Activated B cell treated with CpG ODN at 0.5 μM for 24 hours (primary cell): Measurements from ENCODE around the gene PDLIM5. TPM values are rescaled to one million over a fixed set of nuclear protein-coding genes. Genes with fewer than 3 reads are reported as not detected.

ENCODE experiments used
- ATAC-seq: fragments of 200-7000 bp; cut with Tn5 transposase; one replicate; pipeline ENCODE4 v1.10.0; 2021; ENCODE audit warnings: low read depth, mild to moderate bottlenecking, moderate library complexity
- CTCF ChIA-PET: fragments of 350-600 bp; sonication (Branson Sonifier 250); formaldehyde crosslinking; loops from one replicate; lab custom pipeline; 2021; ENCODE audit warnings: antibody characterized with exemption; lab: Charles Lee
- POLR2A ChIA-PET: fragments of 350-600 bp; sonication (Branson Sonifier 250); formaldehyde crosslinking; loops from one replicate; lab custom pipeline; 2021; ENCODE audit warnings: antibody characterized with exemption; lab: Charles Lee
- DNase-seq: peaks from one replicate; pipeline ENCODE4 v3.0.0; 2022
- H3K27ac Mint-ChIP-seq: one replicate; pipeline ENCODE4 v1.8.0; 2020; ENCODE audit warnings: mixed read lengths
- H3K27me3 Mint-ChIP-seq: one replicate; pipeline ENCODE4 v1.8.0; 2021; ENCODE audit warnings: mixed read lengths
- H3K36me3 Mint-ChIP-seq: one replicate; pipeline ENCODE4 v1.8.0; 2021; ENCODE audit warnings: low read depth, mixed read lengths
- H3K4me1 Mint-ChIP-seq: one replicate; pipeline ENCODE4 v1.8.0; 2021; ENCODE audit warnings: mixed read lengths
- H3K4me3 Mint-ChIP-seq: one replicate; pipeline ENCODE4 v1.8.0; 2020; ENCODE audit warnings: mild to moderate bottlenecking, mixed read lengths
- H3K9me3 Mint-ChIP-seq: one replicate; pipeline ENCODE4 v1.8.0; 2020; ENCODE audit warnings: mixed read lengths
- CTCF ChIP-seq: fragments of 200-600 bp; IDR thresholded peaks from one replicate; pipeline ENCODE4 v1.8.0; 2022; ENCODE audit warnings: antibody characterized with exemption, mild to moderate bottlenecking
- intact Hi-C: fragments of 100-400 bp; cut with micrococcal nuclease; formaldehyde crosslinking; loops from one replicate; pipeline ENCODE4 v1.15.1; 2024
- total RNA-seq: library from RNA; stranded (reverse); gene quantifications from 2 replicates; pipeline ENCODE4 v1.2.3, GENCODE V29; 2022

Gene PDLIM5
- total RNA-seq, 1 donor from 2014 or later, result 36.5 TPM

GRCh38 chr4:94603170-94603747, 151.5 kb downstream of the PDLIM5 start:
- intact Hi-C loops, result no loop called here
- ChIA-PET CTCF (no interaction called here), POLR2A (no interaction called here)
- TF ChIP-seq CTCF, result no peak
- no peak overlapping the region for H3K27ac Mint-ChIP-seq
- no peaks in the 10 kb centered on the region for H3K36me3 Mint-ChIP-seq
- no peaks in the 10 kb centered on the region for H3K27me3 Mint-ChIP-seq
- DNase-seq (no peak), ATAC-seq (no peak)
- no peak overlapping the region for H3K4me3 Mint-ChIP-seq
- H3K4me1 Mint-ChIP-seq, result no peaks in the 10 kb centered on the region
- no peaks in the 10 kb centered on the region for H3K9me3 Mint-ChIP-seq

DNA sequence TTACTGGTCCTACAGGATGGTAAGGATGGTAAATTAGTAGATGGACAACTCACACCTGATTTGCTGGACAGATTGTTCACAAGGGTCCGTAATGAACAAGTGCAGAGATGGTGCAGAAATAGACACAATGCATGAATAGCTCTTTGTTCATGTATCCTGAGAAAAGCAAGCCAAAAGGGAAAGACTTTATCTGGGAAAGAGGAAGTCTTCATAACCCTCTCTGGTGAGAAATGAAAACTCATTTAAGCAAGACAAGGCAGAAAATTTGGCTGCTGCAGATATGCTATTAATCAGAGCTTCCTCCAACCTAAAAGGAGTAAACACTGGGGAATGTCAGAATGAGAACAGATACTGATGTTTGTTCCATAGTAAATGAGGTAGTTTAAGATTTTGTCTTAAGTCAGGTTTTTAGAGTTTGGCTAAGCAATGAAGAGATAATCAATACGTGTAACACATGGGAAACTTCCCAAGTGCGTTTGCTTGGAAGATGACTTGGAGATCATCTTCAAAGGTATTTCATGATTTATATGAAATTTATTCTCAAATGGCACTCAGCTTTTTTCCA, 153.6 kb downstream of the PDLIM5 start:
- no peak for DNase-seq
- Mint-ChIP-seq H3K27ac (no peak overlapping the region), H3K9me3 (no peaks in the 10 kb centered on the region), H3K4me1 (no peaks in the 10 kb centered on the region), H3K27me3 (no peaks in the 10 kb centered on the region), H3K4me3 (no peak overlapping the region), H3K36me3 (no peaks in the 10 kb centered on the region)
- ATAC-seq, result no peak
- POLR2A ChIA-PET, result no interaction called here
- intact Hi-C loops, result no loop called here
- CTCF ChIA-PET, result no interaction called here
- no peak for TF ChIP-seq CTCF

DNA sequence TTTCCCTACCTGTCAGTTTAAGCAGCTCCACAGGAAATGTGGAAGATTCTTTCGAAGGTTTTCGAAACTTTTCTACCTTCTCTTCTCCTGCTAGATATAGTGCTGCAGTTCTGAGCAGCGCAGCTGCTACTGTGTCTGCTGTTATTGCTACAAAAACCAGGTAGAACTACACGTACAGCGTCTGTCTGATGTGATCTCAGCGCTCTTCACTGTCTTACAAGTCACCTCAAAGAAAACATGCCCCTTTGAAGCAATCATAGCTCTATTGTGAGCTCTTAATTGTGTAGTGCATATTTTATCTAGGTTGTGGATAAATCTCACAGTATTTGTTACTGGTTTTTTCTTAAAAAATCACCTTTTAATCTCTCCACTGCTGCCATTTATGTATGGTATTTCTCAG, 158.4 kb downstream of the PDLIM5 start:
- ChIA-PET POLR2A (no interaction called here), CTCF (no interaction called here)
- TF ChIP-seq CTCF, result no peak
- Mint-ChIP-seq H3K27me3 (no peaks in the 10 kb centered on the region), H3K36me3 (no peaks in the 10 kb centered on the region), H3K9me3 (no peaks in the 10 kb centered on the region), H3K27ac (no peak overlapping the region), H3K4me1 (no peaks in the 10 kb centered on the region), H3K4me3 (no peak overlapping the region)
- DNase-seq (no peak), ATAC-seq (no peak)
- intact Hi-C loops, result no loop called here

GRCh38 chr4:94613248-94613647, 161.5 kb downstream of the PDLIM5 start:
- Mint-ChIP-seq H3K36me3 (peaks cover 9% of the 10 kb centered on the region), H3K27ac (no peak overlapping the region), H3K27me3 (no peaks in the 10 kb centered on the region), H3K4me3 (no peak overlapping the region), H3K9me3 (no peaks in the 10 kb centered on the region), H3K4me1 (no peaks in the 10 kb centered on the region)
- ChIA-PET CTCF (no interaction called here), POLR2A (no interaction called here)
- ATAC-seq (no peak), DNase-seq (no peak)
- intact Hi-C loops, result no loop called here
- TF ChIP-seq CTCF, result no peak

DNA sequence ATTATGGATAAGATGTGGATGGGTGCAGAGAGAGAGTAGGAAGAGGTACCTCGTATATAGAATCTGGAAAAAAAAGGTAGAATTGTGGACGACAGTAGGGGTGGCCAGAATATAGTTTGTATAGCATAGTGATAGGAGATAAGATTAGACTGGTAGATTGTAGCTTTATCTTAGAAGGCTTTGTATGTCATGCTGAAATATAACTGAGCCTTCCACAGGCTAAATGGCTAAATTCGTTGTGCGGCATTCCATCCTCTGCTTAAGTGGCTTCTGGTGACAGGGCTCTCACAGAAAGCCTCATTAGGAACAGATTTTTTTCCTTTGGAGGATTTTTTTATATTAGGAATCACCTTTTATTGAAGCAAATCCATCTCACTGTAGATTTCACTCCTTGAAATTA, 163.7 kb downstream of the PDLIM5 start:
- CTCF ChIA-PET, result no interaction called here

More for the DNA sequence above, 163.7 kb downstream of the PDLIM5 start:
- no peaks in the 10 kb centered on the region for H3K9me3 Mint-ChIP-seq
- ATAC-seq (no peak), DNase-seq (no peak)
- TF ChIP-seq CTCF, result no peak
- peaks cover 22% of the 10 kb centered on the region for H3K36me3 Mint-ChIP-seq
- POLR2A ChIA-PET, result no interaction called here
- H3K4me3 Mint-ChIP-seq, result no peak overlapping the region
- H3K4me1 Mint-ChIP-seq, result no peaks in the 10 kb centered on the region
- intact Hi-C loops, result no loop called here
- no peaks in the 10 kb centered on the region for H3K27me3 Mint-ChIP-seq
- no peak overlapping the region for H3K27ac Mint-ChIP-seq
